Stimulated activated CD8-positive, alpha-beta memory T cell treated with anti-CD3 and anti-CD28 coated beads, Interleukin-4, amount 100 ng/mL, for 1 hour (primary cell): Measurements from ENCODE around the gene DPP4.
"Not testable (repeated sequence)": the region's sequence is repeated elsewhere in the genome, so short reads cannot be mapped to it uniquely, and the experiment has no call there.

Experiments used
- DNase-seq, 2 donors: peaks; one replicate each; pipeline ENCODE4 v3.0.0-alpha.2; 2020; ENCODE audit warnings: low read depth in 2 of 2, low spot score in 1 of 2

Gene DPP4

DNA sequence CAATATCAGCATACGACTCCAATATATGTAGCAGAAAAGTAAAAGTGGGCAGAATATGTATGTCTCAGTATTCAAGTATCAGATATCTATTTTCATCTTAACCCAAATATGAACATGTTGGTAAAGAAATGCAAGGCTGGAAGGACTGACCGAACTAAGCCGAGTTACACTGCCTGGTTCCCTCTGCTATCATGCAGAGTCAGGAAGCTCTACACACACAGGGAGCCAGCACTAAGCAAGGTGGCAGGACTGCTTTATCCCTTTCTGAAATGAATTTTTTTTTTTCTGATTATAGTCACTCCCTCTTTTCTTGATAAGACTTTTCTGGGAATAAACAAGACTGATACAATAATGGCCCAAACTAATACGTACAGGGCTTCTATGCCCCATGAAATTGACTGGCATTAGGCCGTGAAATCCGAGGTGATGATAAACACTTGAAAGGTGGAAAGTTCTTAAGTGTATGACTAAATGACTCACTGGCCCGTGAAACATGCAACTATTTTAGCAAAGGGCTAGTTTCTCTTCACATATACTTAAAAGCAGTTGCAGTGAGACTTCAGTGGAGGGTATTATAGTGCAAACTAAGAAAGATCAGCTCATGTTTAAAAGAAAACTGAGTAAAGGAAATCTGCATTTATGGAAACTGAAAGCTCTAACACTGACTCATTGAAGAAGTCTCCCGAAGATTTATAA, 14.9 kb downstream of the DPP4 start:
- DNase-seq: no peak

DNA sequence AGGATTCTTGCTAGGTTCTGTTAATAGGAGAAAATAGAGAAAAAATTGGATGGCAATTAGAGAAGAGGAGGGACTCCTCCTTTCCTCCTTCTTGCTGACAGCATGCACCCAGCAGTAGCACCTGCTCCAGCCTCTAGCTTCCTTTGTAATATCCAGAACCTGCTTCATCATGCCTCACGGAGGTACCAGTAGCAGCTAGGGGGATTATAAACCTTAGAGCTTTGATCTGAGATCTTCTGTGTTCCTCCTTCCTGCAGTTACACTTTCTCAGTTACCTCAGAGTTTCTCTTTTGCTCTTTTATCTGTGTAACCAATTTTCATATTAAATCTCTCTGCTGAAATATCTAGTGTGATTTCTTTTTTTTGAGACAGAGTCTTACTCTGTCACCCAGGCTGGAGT, 16.6 kb downstream of the DPP4 start:
- no peak for DNase-seq

DNA sequence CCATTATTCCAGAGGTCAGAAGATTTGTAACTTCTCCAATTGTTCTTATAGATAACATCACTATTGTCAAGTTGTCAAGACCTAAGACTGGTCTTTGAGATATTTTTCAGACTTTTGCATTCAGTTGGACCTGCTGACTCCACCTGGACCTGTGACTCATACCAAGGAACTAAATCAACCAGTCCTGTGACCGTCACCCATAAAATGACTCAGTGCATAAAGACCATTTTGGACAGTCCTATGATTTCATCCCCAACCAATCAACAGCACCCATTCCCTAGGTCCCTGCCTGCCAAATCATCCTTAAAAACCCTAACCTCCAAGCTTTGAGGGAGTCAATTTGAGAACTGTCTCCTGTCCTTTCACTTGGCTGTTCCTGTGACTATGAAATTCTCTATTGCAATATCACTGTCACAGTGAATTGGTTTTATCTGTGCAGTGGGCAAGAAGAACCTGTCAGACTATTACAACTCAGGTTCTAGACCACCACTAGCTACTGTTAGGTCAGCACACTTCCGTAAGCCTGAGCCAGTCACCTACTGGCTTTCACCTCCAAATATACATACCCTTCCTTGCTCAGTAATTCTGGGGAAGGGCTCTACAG, 17.1 kb downstream of the DPP4 start:
- no peak for DNase-seq

DNA sequence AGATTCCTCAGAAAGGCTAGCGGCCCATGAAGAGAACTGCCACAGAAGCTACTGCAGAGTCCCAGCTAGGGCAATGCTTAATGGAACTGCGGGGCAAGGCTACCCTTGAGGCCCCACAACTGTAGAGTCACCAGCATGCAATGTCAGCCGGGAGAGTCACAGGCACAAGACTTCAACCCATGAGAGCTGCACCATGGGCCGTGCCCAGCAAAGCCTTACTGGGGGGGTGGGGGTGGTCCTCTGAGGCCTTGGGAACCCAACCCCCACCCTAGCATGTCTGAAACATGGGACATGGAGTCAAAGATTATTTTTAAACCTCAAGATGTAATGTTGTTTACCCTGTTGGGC, 20.2 kb downstream of the DPP4 start:
- DNase-seq: no peak

DNA sequence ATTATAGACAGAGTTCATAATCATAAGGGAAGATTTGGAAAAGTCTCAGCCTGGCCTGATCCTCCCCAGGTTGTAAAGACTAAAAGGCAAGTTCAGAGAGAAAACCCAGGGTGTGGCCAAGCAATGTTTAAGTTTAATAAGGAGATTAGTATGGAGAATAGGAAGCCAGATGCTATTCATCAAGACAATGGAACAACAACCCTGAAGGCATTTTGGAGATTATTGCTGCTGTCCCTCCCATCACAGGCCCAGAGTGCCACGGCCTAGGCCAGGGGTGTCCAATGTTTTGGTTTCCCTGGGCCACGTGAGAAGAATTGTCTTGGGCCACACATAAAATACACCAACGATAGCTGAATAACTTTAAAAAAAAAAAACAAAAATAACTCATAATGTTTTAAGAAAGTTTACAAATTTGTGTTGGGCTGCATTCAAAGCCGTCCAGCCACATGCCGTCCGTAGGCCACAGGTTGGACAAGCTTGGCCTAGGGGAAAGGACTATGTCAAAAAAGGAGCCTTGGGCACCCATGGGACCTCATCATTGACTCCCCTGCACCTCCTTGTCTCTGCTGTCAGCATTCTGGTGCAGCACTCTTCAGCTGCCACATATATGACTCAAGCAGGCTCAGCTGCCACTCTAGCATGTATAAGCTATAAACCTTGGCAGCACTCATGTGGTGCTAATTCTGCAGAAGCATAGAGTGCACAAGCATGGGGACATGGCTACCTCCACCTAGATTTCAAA, 20.8 kb downstream of the DPP4 start:
- DNase-seq: no peak

DNA sequence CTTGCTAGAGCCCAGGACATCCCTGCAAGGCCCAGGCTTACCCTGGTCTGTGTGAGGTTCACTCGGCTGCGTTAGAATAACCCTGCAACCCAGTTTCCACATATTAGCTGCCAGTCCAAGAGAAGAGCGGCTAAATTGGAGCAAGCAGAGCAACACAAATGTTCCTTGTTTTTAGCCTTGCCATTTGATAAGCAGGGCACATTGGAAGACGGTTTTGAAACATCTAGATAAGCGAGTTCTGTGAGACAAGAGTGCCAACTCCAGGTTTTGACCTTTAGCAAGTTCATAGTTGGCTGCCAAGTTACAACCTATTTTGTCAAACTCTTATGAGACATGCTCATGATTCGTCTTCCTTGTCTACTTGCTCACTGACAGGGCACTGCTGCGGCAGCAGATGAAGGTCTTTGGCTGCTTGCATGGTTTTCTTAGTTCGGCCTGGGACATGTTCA, 23.5 kb downstream of the DPP4 start:
- no peak for DNase-seq

DNA sequence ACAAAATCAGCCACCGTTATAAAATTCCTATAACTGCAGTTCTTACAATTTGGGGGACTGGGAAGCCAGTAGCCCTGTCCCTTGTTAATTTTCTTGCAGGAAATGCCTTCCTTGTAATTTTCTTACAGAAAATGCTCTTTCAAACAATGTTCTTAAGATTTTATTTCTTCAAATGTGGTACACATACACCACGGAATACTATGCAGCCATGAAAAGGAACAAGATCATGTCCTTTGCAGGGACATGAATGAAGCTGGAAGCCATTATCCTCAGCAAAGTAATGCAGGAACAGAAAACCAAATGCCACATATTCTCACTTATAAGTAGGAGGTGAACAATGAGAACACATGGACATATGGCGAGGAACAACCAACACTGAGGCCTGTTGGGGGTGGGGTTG, 24.9 kb downstream of the DPP4 start:
- not testable (repeated sequence) for DNase-seq

DNA sequence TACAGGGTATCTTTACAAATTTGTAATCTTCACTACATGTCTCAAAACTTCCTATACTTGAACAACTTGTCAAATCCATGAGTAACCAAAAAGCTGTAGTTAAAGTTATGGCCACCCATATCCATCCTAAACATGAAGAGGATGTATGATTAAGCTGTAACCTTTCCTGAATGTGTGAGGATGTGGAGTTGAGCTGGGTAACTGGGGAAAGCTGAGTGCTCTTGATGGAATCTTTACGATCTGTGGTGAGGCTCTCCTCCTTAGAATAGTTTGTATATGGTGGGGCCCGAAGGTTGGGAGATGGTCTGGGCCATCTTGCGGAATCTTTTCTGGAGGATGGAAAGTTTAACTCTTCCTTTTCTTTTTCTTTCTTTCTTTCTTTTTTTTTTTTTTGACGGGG, 29.4 kb downstream of the DPP4 start:
- DNase-seq: no peak

DNA sequence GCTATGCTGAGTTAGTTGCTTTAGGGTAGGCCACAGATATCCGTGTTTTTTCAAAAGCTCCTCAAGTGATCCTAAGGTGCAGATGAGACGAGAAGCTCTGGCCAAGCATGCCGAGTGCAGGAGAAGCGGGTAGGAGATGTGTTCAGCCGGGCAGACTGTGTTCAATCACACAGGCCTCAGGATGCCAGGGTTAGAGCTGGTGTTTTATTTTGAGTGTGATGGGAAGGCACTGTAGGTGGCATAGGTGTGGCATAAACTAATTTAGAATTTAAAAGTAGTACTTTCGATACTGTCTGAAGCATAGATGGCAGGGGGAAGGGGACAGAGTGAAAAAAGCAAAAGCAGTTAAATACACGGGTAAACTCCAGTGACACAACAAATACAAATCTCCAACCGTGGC, 30.9 kb downstream of the DPP4 start:
- no peak for DNase-seq

DNA sequence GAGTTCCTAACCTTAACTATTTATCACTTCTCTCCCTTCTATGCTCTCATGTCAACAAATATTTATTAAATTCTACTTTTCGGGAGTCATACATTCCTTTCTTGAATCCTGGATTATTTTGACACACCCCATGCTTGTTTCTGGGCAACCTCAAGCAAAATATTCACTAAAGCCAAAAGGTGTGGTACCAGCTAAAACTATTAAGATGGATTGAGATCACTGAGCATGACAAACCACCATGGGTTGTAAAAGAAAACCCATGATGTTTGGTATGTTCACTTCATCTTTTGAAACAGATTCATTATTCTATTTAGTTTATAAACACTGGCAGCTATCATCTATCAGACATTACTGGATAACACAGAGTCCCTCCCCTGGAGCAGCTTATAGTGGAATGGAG, 32.5 kb downstream of the DPP4 start:
- DNase-seq: no peak

DNA sequence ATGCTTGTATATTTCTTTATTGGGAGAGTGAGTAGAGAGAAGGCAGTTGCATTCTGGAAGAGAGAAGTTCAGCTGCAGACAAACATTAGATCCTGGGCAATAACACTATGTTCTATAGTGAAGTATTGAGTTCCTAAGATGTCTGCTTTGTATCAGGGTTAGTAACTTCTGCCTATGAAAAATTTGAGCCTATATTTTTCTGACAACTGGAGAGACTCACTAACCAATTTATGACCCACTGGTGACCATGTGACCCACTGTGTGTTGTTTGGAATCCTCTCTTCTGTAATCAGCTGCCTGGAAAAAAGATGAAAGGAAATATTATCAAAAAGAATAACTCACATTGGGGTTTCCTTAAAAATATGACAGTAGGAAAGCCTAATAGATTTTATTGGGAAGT, 35.3 kb downstream of the DPP4 start:
- DNase-seq: no peak

DNA sequence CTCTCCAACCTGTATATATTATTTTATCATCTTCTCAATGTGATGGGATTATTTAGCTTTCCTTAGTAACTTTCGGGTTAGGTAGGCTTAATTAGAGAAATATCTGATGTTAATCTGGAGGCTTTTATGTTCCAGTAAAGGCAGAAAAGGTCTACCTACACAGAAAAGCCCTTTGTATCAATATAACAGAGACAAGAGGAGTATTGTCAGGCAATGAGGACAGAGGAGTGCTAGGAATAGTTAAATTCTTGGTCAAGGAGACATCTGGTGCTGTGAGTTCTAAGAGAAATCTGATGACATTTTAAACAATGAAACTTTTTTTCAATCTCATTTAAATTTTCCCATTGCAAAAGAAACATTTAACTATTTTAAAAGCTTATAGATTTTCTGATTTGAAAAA, 36.1 kb downstream of the DPP4 start:
- no peak for DNase-seq

DNA sequence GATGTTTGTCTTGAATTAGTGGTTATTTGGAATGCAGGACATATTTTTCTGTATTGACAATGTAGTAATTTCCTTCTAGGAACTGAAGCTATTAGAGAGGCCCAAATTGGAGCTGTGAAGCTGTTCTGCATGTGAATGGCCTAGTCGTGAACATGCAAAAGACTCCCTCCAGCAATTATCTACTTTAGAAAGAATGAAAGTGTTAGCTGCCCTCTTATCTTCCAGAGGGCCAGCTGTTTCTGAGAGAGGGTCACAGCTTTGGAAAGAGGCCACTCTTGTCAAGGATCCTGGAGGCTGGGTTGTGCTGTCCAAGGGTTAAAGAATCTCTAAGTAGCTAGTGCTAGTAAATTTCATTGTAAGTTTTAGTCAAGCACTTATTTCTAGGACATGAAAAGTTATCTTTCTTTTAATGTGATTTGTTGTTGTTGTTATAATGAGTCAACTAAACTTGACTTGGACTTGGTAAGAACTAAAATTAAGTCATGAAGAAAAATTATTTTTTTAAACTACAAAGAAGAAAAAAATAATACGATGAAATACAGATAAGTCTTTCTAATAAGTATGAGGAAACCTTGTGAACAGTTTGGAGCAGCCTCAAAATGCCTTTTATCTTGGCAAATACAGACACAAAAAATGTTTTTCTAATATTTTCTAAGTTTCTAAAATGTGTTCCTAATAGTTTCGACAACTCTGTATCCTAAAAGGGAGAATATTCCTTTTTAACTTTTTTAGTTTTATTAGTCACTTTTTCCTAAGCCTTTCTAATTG, 36.8 kb downstream of the DPP4 start:
- no peak for DNase-seq

DNA sequence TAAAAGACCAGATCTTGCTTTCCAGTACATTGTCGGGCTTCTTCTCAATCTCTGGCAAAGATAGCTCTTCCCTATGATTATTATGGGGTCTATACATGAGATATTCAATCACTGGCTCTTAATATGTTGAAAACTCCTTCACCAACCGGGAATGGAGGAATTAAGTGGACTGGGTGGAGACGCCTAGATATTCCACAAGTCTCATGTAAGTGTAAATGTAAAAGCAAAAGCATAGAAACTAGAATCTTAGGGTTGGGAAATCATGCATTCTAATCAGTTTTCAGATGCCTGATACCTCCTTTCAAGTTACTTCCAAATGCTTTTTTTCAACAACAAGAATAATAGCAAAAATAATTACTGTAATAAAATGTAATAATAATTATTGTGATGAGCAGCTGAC, 38.0 kb downstream of the DPP4 start:
- DNase-seq: no peak

DNA sequence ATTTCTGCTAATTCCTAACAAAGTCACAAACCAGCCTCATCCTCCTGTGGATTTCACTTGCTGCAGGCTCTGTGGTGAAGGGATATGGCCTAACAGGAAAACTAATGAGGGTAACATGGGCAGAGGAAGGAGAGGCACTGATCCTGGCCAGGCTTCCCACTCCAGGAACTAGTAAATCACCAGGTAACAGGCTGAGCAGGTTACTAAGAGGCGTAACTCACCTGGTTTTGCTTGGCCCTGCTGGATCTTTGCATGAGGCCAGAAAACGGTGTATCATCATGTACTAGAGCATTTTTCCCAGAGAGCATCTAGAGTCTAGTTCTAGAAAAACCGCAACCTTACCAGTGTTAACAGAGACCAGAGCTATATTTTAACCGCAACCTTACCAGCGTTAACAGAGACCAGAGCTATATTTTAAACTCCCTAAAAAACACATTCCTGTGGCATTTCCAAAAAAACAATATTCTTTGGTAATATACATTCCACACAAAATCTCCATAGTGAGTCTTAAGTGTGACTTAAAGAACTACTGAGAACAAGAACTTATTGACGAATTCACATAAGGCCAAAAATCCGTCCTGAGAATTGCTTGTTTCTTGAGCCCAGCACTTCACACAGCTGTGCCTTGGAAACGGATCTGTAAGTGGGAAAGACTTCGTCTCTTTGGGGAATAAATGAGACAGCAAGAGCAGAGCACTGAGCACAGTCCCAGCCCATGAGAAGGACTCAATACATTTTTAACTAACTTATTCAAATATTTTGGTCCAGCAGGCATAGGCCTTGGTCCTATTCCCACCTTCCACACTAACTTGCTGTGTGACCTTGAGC, 43.4 kb downstream of the DPP4 start:
- DNase-seq: no peak

DNA sequence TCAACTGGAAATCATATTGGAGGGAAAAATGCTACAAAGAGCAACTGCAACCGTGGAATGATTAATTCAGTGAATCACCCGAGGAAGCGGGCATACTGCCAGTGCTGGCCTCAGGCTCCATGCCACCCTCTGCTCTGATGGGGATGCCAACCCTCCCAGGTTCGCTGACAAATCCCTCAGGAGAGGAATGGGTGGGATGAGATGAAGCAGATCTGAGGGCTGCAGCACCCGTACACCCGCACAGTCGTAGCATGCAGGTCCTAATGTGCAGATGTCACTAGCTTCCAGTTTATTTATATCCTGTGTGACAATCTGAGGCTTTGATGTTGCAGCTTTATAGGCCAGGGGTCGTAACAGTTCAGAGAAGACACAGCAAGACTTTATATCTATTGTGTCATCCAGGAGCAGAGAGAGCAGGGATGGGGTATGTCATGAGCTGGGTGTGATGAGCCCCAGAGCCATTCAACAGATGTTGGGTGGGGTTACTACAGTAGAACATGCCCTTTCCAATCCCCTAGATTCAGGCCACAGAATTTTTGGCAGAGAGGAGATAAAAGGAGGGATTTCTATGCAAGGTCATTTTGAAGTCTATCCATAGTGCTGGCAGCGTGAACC, 44.6 kb downstream of the DPP4 start:
- DNase-seq: no peak

DNA sequence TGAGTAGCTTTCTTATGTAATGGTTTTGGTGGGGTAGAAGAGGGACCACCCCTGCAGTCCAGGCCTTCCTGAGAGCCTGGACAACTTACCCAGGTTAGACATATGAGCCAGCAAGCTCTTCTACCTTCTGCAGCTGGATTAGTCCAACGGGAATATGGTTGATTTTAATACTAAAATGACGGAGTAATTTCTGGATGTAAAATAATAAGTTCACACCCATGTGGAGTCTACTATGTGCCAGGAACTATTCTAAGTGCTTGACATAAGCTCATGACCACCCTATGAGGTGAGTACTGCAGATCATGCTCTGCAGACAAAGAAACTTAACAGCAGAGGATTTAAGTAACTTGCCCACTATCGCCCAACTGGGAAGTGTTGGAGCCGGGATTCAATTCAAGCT, 45.5 kb downstream of the DPP4 start:
- no peak for DNase-seq

DNA sequence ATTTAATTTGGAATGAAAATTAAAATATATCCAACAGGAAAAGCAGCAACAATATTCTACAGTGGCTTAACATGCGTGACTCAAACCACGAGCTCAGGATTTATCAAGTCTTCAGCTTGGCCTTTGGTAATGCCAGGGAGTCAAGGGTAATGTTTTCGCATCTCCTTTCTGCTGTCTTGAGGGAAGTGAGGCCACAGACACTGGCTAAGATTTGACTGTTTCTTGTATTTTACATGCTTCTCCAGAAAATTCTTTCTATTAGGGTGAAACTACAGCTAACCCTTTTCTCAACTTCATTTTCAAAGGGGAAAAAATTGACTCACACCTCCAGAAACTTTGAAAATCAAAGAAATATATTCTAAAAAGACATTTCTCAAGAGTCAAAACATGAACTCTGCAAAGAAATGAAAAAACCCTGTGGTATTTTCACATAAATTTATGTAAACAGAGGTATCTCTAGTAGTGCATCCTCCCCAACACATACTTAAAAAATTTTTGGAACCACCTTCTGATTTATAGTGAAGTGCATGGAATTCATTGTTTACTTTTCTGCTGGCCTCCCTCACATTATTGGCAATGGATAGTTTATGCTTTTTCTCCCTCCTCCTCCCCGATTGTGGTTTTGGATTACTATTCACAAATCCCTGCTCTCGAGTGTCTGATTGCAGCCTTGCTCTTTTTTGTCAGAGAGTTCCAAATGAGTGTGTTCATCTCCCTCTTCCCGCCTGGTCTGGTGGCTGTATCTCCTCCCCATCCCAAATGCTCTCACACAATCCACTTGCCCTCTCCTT, 48.7 kb downstream of the DPP4 start:
- DNase-seq: no peak

DNA sequence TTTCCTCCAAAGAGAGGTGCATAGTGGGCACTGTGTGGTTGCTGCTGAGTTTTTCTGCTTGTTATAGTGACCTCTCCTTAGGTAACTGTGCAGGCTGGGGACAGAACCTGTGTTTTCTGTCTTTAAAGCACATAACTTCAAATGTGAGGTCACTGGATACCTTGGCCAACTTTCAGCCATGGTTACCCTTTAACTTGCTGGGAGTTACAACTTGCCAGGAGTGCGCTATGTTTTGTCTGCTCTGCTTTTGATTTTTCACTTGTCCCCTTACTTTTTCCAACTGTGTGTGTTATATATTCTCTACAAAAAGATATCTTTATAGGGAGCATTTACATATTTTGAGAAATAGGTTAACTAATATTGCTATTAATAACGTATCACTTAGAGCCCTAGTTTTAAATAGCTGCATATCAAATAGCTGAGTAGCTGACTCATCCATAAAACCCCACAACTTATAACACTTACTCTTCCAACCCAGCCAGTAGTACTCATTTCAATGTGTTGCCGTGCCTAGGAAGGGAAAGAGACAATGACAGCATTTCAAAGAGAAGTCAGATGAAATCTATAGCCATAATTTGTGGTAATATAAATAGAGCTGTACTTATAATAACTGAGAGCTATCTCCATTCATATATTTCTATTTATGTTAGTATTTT, 51.6 kb downstream of the DPP4 start:
- DNase-seq: no peak
